SK-N-SH (cell line): ENCODE data around the gene YDJC. TPM values are rescaled to one million over a fixed set of nuclear protein-coding genes. Genes with fewer than 3 reads are reported as not detected.

Source experiments
- CTCF ChIA-PET: fragments of 300-600, 350-600 bp; formaldehyde crosslinking; extraction: SDS; loops from one replicate; lab custom pipeline; 2021; lab: Yijun Ruan, JAX
- POLR2A ChIA-PET: fragments of 350-600 bp; sonication (Branson Sonifier 250); formaldehyde crosslinking; extraction: SDS; loops from one replicate; lab custom pipeline; 2020; ENCODE audit warnings: antibody characterized with exemption, inconsistent platforms; lab: Yijun Ruan, JAX
- DNase-seq: peaks from one replicate; pipeline ENCODE4 v3.0.0; 2012
- H2AFZ ChIP-seq: fragments of 200-600 bp; sonication (generic); 2 replicates; pipeline ENCODE4 v1.8.1; 2016; ENCODE audit warnings: antibody characterized with exemption, mild to moderate bottlenecking, low read depth
- H3F3A ChIP-seq: fragments of 200-600 bp; sonication (generic); replicated peaks from 2 replicates; pipeline ENCODE3; 2016; ENCODE audit warnings: antibody characterized with exemption, mild to moderate bottlenecking; ENCODE audit not compliant: insufficient read depth
- H3K27ac ChIP-seq, 2 experiments: fragments of 200-500 bp in 1 of 2; fragments of 200-600 bp in 1 of 2; sonication (Bioruptor generic) in 1 of 2; sonication (generic), shearing (Covaris generic) in 1 of 2; 2 replicates each; pipeline versions ENCODE4 v1.5.1 to v1.6.1; 2014 to 2016; ENCODE audit warnings: low read depth in 2 of 2, inconsistent platforms in 1 of 2, low read length in 1 of 2, mild to moderate bottlenecking in 1 of 2, mixed read lengths in 1 of 2
- H3K27me3 ChIP-seq: fragments of 200-600 bp; sonication (generic), shearing (Covaris generic); 2 replicates; pipeline ENCODE4 v1.6.1; 2016; ENCODE audit warnings: mixed run types; ENCODE audit not compliant: insufficient read depth
- H3K36me3 ChIP-seq, 2 experiments: fragments of 200-500 bp in 1 of 2; fragments of 200-600 bp in 1 of 2; sonication (Bioruptor generic) in 1 of 2; sonication (generic) in 1 of 2; replicated peaks in 1 of 2; 2 replicates each; pipeline versions ENCODE3 to v1.5.1; 2014 to 2016; ENCODE audit warnings: low read length in 1 of 2, mild to moderate bottlenecking in 1 of 2; ENCODE audit not compliant: insufficient read depth in 2 of 2, control insufficient read depth in 1 of 2
- H3K4me1 ChIP-seq, 2 experiments: fragments of 200-500 bp in 1 of 2; fragments of 200-600 bp in 1 of 2; sonication (Bioruptor generic) in 1 of 2; sonication (generic), shearing (Covaris generic) in 1 of 2; 2 replicates each; pipeline versions ENCODE4 v1.5.1 to v1.6.1; 2014 to 2016; ENCODE audit warnings: low read depth in 1 of 2, low read length in 1 of 2, mixed run types in 1 of 2; ENCODE audit not compliant: insufficient read depth in 2 of 2, control insufficient read depth in 1 of 2
- H3K4me2 ChIP-seq: fragments of 200-600 bp; sonication (generic), shearing (Covaris generic); 2 replicates; pipeline ENCODE4 v1.6.1; 2017; ENCODE audit warnings: mixed run types
- H3K4me3 ChIP-seq, 2 experiments: fragments of 200-500 bp in 1 of 2; fragments of 200-600 bp in 1 of 2; sonication (Bioruptor generic) in 1 of 2; sonication (generic), shearing (Covaris generic) in 1 of 2; 2 replicates each; pipeline versions ENCODE4 v1.5.1 to v1.8.1; 2014 to 2016; ENCODE audit warnings: low read depth in 2 of 2, inconsistent platforms in 1 of 2, low read length in 1 of 2, mild to moderate bottlenecking in 1 of 2, mixed read lengths in 1 of 2, moderate library complexity in 1 of 2
- H3K79me2 ChIP-seq: fragments of 200-600 bp; sonication (generic); 2 replicates; pipeline ENCODE4 v1.8.1; 2017; ENCODE audit warnings: mild to moderate bottlenecking; ENCODE audit not compliant: insufficient read depth
- H3K9ac ChIP-seq: fragments of 200-600 bp; sonication (generic); 2 replicates; pipeline ENCODE4 v1.6.1; 2017; ENCODE audit warnings: mixed run types
- H3K9me2 ChIP-seq: fragments of 200-600 bp; sonication (generic); 2 replicates; pipeline ENCODE4 v1.6.1; 2017; ENCODE audit warnings: mixed run types
- H3K9me3 ChIP-seq: fragments of 200-600 bp; sonication (generic); 2 replicates; pipeline ENCODE4 v1.6.1; 2017; ENCODE audit warnings: mixed run types, mild to moderate bottlenecking, moderate library complexity
- H4K20me1 ChIP-seq: fragments of 200-600 bp; sonication (generic); 2 replicates; pipeline ENCODE4 v1.6.1; 2017; ENCODE audit warnings: mild to moderate bottlenecking, mixed run types; ENCODE audit not compliant: insufficient read depth
- EZH2phosphoT487 ChIP-seq: fragments of 200-600 bp; sonication (generic); IDR thresholded peaks from 2 replicates; pipeline ENCODE4 v1.6.1; 2017; ENCODE audit warnings: low read depth, mixed run types, mild to moderate bottlenecking, antibody characterized with exemption, moderate library complexity, borderline replicate concordance
- FOXJ3 ChIP-seq: sonication (generic); formaldehyde crosslinking; IDR thresholded peaks from 2 replicates; pipeline ENCODE4 v1.5.1; 2020; ENCODE audit warnings: mild to moderate bottlenecking, missing genetic modification reagents
- FOXM1 ChIP-seq: IDR thresholded peaks from 2 replicates; pipeline ENCODE4 v1.4.0; 2012; ENCODE audit warnings: low read depth, mild to moderate bottlenecking
- GABPA ChIP-seq: IDR thresholded peaks from 2 replicates; pipeline ENCODE4 v1.4.0; 2012; ENCODE audit warnings: low read depth, mild to moderate bottlenecking
- JUND ChIP-seq: IDR thresholded peaks from 2 replicates; pipeline ENCODE4 v1.4.0; 2012
- MAX ChIP-seq: IDR thresholded peaks from 2 replicates; pipeline ENCODE4 v1.4.0; 2012; ENCODE audit warnings: low read depth
- MEF2A ChIP-seq: IDR thresholded peaks from 2 replicates; pipeline ENCODE4 v1.4.0; 2012; ENCODE audit warnings: low read depth, borderline replicate concordance
- NFIC ChIP-seq: IDR thresholded peaks from 2 replicates; pipeline ENCODE4 v1.4.0; 2012; ENCODE audit warnings: borderline replicate concordance
- NRF1 ChIP-seq: IDR thresholded peaks from 2 replicates; pipeline ENCODE4 v1.6.1; 2012; ENCODE audit warnings: low read depth, mild to moderate bottlenecking, low read length
- PBX3 ChIP-seq: IDR thresholded peaks from 2 replicates; pipeline ENCODE4; 2012
- POLR2AphosphoS5 ChIP-seq: IDR thresholded peaks from 2 replicates; pipeline ENCODE4 v1.6.1; 2012; ENCODE audit warnings: low read depth, low read length
- RAD21 ChIP-seq: IDR thresholded peaks from 2 replicates; pipeline ENCODE4 v1.6.1; 2012; ENCODE audit warnings: mild to moderate bottlenecking, low read length
- RCOR1 ChIP-seq: fragments of 150-350 bp; IDR thresholded peaks from 2 replicates; pipeline ENCODE4 v1.6.1; 2017; ENCODE audit warnings: antibody characterized with exemption, low read length
- REST ChIP-seq: IDR thresholded peaks from 2 replicates; pipeline ENCODE4 v1.6.1; 2012; ENCODE audit warnings: mild to moderate bottlenecking, low read depth, low read length, moderate library complexity
- RXRA ChIP-seq: IDR thresholded peaks from 2 replicates; pipeline ENCODE4 v1.4.0; 2012; ENCODE audit warnings: low read depth, mild to moderate bottlenecking, borderline replicate concordance
- SIN3A ChIP-seq: IDR thresholded peaks from 2 replicates; pipeline ENCODE4 v1.6.1; 2012; ENCODE audit warnings: low read depth, mild to moderate bottlenecking, low read length, moderate library complexity, borderline replicate concordance
- TCF12 ChIP-seq: IDR thresholded peaks from 2 replicates; pipeline ENCODE4 v1.4.0; 2012
- USF2 ChIP-seq: fragments of 150-350 bp; IDR thresholded peaks from 2 replicates; pipeline ENCODE4 v1.6.1; 2017; ENCODE audit warnings: antibody characterized with exemption, low read length, low read depth, borderline replicate concordance
- YY1 ChIP-seq: IDR thresholded peaks from 2 replicates; pipeline ENCODE4 v1.4.0; 2012; ENCODE audit warnings: low read depth, mild to moderate bottlenecking
- ZBTB33 ChIP-seq: IDR thresholded peaks from 2 replicates; pipeline ENCODE4 v1.4.0; 2012; ENCODE audit warnings: low read depth, borderline replicate concordance
- WGBS: methylation state at CpG from one replicate; pipeline ENCODE4 v1.1.6; 2017; ENCODE audit warnings: low lambda C conversion rate; 5-methylcytosine and 5-hydroxymethylcytosine counted together
- polyA plus RNA-seq, 3 experiments: library from polyadenylated mRNA; depleted of rRNA; stranded (reverse); fragments of >200 nt; gene quantifications; 2 replicates each; pipeline ENCODE4 v1.2.3, GENCODE V29; 2012

The YDJC gene
- polyA plus RNA-seq, 1 of the 3 experiments (the other 2 are of a cell fraction): 37.4 TPM

- POLR2A ChIA-PET: interaction anchor here (0.8 to 1.2 kb wide), 2 partner anchors 11 to 13 kb away, joined by 3 to 6 read pairs; no protein-coding TSS in a partner anchor
- H3F3A ChIP-seq: no peaks in the 10 kb centered on the region
- WGBS: 100% methylated on average over 7 of the region's 8 CpGs
- H3K4me2 ChIP-seq: no peak overlapping the region
- no peaks in the 10 kb centered on the region for H3K9me3 ChIP-seq
- H3K27me3 ChIP-seq: no peaks in the 10 kb centered on the region
- no peak overlapping the region for H2AFZ ChIP-seq
- H3K27ac ChIP-seq: no peak overlapping the region
- H3K4me3 ChIP-seq: no peak overlapping the region
- CTCF ChIA-PET: interaction anchor here (0.8 to 1.8 kb wide), 8 partner anchors 9 to 40 kb away, joined by 3 to 5 read pairs (median 4); partner anchors contain the start of gene YDJC
- H3K4me1 ChIP-seq: no peaks in the 10 kb centered on the region; a peak in 1 of 4 replicates
- no peak for DNase-seq
- no peaks in the 10 kb centered on the region for H3K9me2 ChIP-seq
- peaks cover 98% of the 10 kb centered on the region for H3K79me2 ChIP-seq
- TF ChIP-seq USF2: no peak
- TF ChIP-seq RCOR1: no peak
- TF ChIP-seq RAD21: no peak
- TF ChIP-seq FOXM1: no peak
- no peak for TF ChIP-seq NFIC
- no peak for TF ChIP-seq EZH2phosphoT487
- no peak for TF ChIP-seq RXRA
- TF ChIP-seq FOXJ3: no peak
- no peak for TF ChIP-seq POLR2AphosphoS5
- no peak for TF ChIP-seq NRF1
- TF ChIP-seq TCF12: no peak
- TF ChIP-seq ZBTB33: no peak
- no peak overlapping the region for H3K9ac ChIP-seq
- H3K36me3 ChIP-seq: peaks cover 0 to 6% of the 10 kb centered on the region in 2 experiments
- H4K20me1 ChIP-seq: peaks cover 94% of the 10 kb centered on the region
Observed at GRCh38 chr22:21606775-21607174, 23.0 kb downstream of the YDJC start.

- peaks cover 93% of the 10 kb centered on the region for H4K20me1 ChIP-seq
- CTCF ChIA-PET: interaction anchor here (0.8 to 1.8 kb wide), 6 partner anchors 17 to 41 kb away, joined by 3 to 5 read pairs (median 4); partner anchors contain the start of gene YDJC
Observed at GRCh38 chr22:21605887-21606564, 23.8 kb downstream of the YDJC start.

More at GRCh38 chr22:21605887-21606564, 23.8 kb downstream of the YDJC start:
- POLR2A ChIA-PET: interaction anchor here (0.8 to 1.2 kb wide), 2 partner anchors 12 to 14 kb away, joined by 3 to 6 read pairs; no protein-coding TSS in a partner anchor
- Histone ChIP-seq H3F3A (no peaks in the 10 kb centered on the region), H3K9me3 (no peaks in the 10 kb centered on the region), H3K4me3 (no peak overlapping the region), H3K36me3 (peaks cover 0 to 2% of the 10 kb centered on the region in 2 experiments), H3K4me1 (no peaks in the 10 kb centered on the region), H3K9me2 (no peaks in the 10 kb centered on the region), H2AFZ (no peak overlapping the region), H3K4me2 (no peak overlapping the region), H3K27me3 (no peaks in the 10 kb centered on the region), H3K79me2 (peaks cover 98% of the 10 kb centered on the region), H3K9ac (no peak overlapping the region), H3K27ac (no peak overlapping the region)
- DNase-seq: no peak
- WGBS: 100% methylated on average over 6 of the region's 7 CpGs
- TF ChIP-seq PBX3 (no peak), YY1 (no peak), REST (no peak), EZH2phosphoT487 (no peak), TCF12 (no peak), SIN3A (no peak), RXRA (no peak), MAX (no peak), JUND (no peak), GABPA (no peak), MEF2A (no peak)
